HG03432 (cell line): Measurements from ENCODE around the gene STON2.
"Not testable (repeated sequence)": the region's sequence is repeated elsewhere in the genome, so short reads cannot be mapped to it uniquely, and the experiment has no call there.

Experiments used
- ATAC-seq: cut with Tn5 transposase; IDR thresholded peaks from one replicate; pipeline ENCODE4 v1.9.1; 2021; ENCODE audit warnings: mild to moderate bottlenecking, moderate library complexity; ENCODE audit not compliant: unreplicated experiment

STON2 gene

GRCh38 chr14:81400202-81400678 is at the start of gene STON2:
Gene STON2 (minus strand): TSS chr14:81400324. CDS start chr14:81398382, 1,942 bp downstream.
- ATAC-seq = no peak

- no peak for ATAC-seq
Observed at GRCh38 chr14:81449576-81449975, 49.5 kb upstream of the STON2 start.

DNA sequence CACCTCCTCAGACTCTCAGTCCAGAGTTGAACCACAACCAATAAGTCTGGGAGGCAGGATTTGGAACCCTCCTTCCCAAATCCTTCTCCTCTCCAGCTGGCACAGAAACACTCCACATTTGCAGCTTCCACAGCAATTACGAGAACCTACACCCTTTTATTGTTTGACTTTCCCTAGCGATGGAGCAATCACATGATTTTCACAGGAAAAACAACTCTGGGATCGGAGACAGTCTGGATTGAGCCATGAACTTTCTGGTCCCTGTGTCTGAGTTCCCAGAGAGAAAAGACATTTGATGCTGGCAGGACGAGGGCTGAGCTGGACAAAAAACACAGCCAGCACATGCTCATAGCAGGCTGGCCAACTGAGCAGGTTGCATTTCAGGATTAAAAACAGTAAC is 49.0 kb upstream of the STON2 start:
- ATAC-seq = no peak

GRCh38 chr14:81447021-81447764 is 47.1 kb upstream of the STON2 start:
- no peak for ATAC-seq

- ATAC-seq = no peak
Observed at GRCh38 chr14:81446279-81447007, 46.3 kb upstream of the STON2 start.

DNA sequence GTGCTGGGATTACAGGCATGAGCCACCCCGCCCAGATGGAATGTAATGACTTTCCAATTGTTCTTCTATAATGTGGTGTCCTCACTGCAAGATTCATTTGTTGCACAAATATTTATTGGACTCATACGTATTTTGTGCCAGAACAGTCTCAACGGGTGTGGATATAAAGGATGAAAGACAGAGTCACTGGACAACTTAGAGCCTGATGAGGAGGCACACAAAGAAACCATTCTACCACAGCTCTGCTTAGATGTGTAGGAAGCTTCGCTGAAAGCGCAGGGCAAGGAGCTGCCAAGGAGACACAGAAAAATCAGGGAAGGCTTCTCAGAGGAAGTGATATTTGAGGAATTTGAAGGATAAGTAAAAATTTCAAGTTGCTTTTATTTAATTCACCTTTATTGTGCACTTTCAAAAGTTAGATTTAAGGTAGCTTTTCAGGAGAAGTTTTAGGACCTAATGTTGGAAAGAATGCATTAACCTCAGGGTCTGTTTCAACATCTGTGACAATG is 41.6 kb upstream of the STON2 start:
- ATAC-seq = no peak

DNA sequence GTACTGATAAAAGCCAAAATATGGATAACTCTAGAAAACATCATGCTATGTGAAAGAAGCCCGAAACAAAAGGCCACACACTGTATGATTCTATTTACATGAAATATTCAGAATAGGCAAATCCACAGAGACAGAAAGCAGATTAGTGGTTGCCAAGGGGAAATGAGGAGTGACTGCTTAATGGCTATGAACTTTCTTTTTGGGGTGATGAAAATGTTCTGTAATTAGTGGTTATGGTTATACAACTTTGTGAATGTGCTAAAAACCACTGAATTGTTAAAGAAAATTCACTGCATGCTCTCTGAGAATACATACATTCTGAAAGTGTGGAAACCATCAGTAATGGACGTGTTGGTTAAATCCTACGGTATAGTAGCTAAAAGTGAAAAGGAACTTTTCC is 39.9 kb upstream of the STON2 start:
- no peak for ATAC-seq

- ATAC-seq = no peak
Observed at GRCh38 chr14:81437244-81437643, 37.1 kb upstream of the STON2 start.

DNA sequence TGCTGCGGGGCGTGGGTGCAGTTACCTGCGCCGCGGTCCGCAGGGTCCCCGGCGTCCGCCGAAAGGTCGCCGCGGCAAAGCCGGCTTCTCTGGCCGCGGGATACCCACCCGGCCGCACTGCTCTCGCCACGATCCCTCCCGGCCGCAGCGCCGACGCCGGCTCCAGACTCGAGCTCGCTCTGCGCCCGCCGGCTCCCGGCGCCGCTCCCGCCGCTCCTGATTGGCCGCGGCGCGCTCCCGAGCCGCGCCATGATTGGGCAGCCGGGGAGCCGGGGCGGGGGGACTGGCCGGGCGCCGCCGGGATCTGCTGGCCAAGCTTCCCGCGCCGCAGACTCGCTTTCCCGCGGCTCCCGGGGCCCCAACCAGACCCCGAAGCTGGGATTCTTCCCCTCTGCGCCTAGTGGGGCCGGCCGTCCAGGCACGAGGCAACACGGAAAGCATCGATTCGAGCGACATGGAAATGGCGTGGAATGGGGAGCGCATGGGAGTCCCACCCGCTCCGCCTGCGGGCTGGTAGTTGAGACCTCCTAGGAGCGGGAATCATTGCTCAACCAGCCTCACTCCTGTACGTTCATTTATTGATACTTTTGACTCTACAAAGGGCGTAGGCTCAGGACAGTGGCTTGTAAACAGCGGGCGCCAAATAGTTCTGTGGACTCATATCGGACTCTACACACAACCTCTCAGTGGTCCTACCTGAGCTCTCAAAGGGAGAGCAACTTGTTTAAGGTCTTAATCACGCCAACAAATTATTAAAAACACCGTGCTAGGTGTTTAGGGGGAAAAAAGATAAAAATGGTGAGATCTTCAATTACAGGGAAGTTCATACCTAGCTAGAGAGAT is 36.4 kb upstream of the STON2 start:
- peak; percentile 92 for ATAC-seq

GRCh38 chr14:81435391-81436295 is 35.5 kb upstream of the STON2 start:
- ATAC-seq = peak; percentile 38

- no peak for ATAC-seq
Observed at GRCh38 chr14:81435048-81435390, 34.9 kb upstream of the STON2 start.

DNA sequence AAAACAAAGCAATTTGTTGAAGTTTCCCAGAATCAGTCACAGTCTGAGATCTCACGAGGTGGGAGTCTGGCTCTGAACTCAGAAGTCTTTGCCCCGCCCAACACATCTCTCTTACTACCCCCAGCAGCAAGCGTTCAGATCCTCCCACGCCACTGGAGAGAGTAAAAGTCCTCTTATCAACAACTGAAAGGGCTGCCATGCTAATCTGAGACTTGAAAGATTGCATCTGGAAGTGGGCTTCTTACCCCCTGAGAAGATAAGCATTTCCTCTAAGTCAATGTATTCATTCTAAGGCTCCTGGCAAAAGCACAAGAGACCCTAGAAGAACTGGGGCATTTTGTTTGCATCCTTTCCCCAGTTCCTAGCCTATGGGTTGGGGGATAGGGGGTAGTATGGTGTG is 34.1 kb upstream of the STON2 start:
- no peak for ATAC-seq

DNA sequence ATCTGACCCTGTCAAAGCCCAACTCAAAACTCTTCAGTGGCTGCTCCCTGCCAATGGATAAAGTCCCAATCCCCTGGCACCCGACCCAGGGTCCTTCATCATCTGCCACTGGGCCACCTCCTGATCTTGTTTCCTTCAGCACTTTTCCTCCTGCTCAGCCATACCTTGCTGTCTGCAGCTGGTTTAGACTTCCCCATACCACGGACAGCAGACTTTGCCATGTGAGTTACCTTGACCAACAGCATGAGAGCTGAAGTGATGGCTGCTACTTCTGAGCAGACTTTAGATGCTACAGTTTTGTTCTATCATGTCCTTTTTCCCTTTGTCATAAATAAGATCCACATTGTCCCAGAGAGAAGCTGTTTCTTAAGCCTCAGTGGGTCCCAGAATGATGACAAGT is 33.3 kb upstream of the STON2 start:
- no peak for ATAC-seq

GRCh38 chr14:81432219-81432661 is 32.1 kb upstream of the STON2 start:
- ATAC-seq = no peak

DNA sequence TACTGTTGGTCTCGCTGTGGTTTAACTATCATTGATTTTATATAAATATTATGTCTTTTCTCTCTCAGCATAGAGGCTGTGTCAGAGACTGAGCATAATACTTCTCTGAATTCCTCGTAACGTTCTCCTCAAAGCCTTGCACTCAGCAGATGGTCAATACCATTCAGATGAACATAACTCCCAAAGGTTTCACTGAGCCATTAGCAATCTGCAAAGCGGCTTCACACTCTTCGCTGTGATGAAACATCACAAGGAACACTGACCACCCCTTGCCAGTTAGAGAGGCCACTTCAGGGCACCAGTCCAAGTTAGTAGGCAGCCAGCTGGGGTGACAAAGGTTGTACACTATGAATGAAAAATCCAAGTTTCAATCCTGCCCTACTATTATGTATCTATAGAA is 30.1 kb upstream of the STON2 start:
- ATAC-seq = no peak

- not testable (repeated sequence) for ATAC-seq
Observed at GRCh38 chr14:81429749-81430148, 29.6 kb upstream of the STON2 start.

DNA sequence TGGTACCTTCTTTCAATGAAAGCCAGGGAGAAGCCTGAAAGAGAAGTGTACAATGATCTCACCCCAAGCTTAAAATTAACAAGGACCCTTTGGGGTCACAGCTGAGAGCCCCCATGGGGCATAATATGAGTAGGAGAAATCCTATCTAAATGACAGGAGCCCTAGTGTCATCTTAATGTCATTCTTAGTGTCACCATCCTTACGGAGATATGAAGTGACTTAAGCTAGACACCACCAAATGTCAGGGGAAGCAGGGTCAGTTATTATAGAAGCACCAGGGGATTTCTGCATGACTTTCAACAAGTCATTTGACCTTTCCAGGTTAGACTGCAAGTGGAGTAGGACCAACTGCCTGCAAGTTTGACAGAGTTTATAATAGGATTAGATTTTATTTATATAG is 28.9 kb upstream of the STON2 start:
- no peak for ATAC-seq

DNA sequence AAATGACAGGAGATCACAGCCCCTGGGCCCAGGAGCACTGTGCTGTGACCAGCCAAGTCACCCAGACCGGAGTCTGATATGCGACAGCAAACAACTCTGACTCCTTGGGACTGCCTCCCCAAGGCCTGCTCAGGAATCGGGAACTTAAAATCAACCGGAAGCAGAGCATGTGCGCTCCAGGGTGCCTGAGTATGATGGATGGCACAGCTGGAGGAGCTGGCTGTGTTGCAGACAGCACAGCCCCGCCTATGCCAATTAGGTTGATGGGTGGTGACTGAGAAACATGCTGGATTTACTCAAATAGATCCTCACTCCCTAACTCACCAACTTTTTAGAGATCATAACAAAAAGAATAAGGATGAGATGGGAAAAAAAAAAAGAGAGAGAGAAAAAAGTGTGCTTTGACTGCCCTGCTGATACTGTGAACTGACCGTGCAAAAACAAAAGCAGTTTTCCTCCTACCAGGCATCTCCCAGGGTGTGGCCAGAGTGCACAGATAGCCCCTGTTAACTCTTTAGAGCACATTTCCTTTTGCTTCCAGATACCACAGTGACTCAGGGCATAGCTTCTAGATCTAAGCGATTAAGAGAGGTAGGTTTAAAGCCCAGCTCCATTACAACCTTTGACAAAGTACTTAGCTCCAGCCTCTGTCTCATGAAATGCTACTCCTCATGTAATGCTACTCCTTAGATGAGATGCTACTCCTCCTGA is 27.4 kb upstream of the STON2 start:
- ATAC-seq = no peak

DNA sequence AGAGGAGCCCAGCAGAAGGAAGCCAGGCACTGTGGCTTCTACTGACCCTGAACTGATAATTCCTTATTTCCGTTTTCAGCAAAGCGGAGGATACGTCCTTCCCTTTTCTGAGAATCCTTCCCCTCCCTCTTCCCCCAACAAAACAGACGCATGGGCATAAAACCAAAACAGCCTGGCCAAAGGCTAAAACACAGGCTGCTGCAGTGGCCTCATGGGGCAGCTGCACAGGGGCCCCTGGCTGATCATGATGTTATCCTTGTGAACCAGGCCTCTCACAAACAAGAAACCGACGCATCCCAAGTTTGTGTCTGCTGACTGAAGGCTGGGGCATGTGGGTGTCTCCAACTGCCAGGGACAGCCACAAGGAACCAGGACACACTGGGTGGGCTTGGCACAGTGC is 23.4 kb upstream of the STON2 start:
- ATAC-seq = no peak
